ENCODE data around the gene PRRX2. TPM values are rescaled to one million over a fixed set of nuclear protein-coding genes. Genes with fewer than 3 reads are reported as not detected.

The PRRX2 gene
- polyA plus RNA-seq, 1 donor (not counting 4 experiments of a cell fraction or from before 2014, with no cell fraction given), result not detected

GRCh38 chr9:129770741-129771140 is 105.3 kb downstream of the PRRX2 start:
- H3K9me3 ChIP-seq (ENCODE audit: control insufficient read depth, low read depth, low read length), result no peaks in the 10 kb centered on the region
- dilution Hi-C loops (cut with MboI; ENCODE audit: extremely low pct_ligation_motif_present, low sequenced_read_pairs), result no loop called here
- no peak overlapping the region for H2AFZ ChIP-seq (ENCODE audit: control insufficient read depth, low read length)
- H3K4me1 ChIP-seq (ENCODE audit: control insufficient read depth, extremely low read depth, insufficient read depth, low read length), result peaks cover 10% of the 10 kb centered on the region
- peaks cover 13% of the 10 kb centered on the region for H3K27me3 ChIP-seq (ENCODE audit: control insufficient read depth, extremely low read depth, insufficient read depth, low read length)
- no peak overlapping the region for H3K9ac ChIP-seq (ENCODE audit: control insufficient read depth, extremely low read depth, insufficient read depth, low read length)
- H3K79me2 ChIP-seq (ENCODE audit: control insufficient read depth, insufficient read depth, low read length), result no peaks in the 10 kb centered on the region
- no peak for FAIRE-seq
- DNase-seq (ENCODE audit: low read depth, low spot score), result no peak
- H3K4me3 ChIP-seq (ENCODE audit: control insufficient read depth in 2 of 3, extremely low read depth in 1 of 3, insufficient read depth in 2 of 3, low read depth in 1 of 3, low read length in 3 of 3), result no peak overlapping the region
- no peak overlapping the region for H3K27ac ChIP-seq (ENCODE audit: control insufficient read depth, insufficient read depth, low read length)
- H3K36me3 ChIP-seq (ENCODE audit: control insufficient read depth in 2 of 2, extremely low read depth in 1 of 2, insufficient read depth in 2 of 2, low read length in 2 of 2), result no peaks in the 10 kb centered on the region
- TF ChIP-seq CTCF (optimal IDR thresholded peaks at IDR 0.05 in 1 of 3, IDR thresholded peaks at IDR 0.05 in 1 of 3, conservative IDR thresholded peaks at IDR 0.05 in 1 of 3; ENCODE audit: extremely low read depth in 1 of 3, insufficient read depth in 2 of 3, low read length in 3 of 3) (no peak), EZH2 (IDR thresholded peaks at IDR 0.05; ENCODE audit: low read length) (no peak)
- peaks cover 2% of the 10 kb centered on the region for H4K20me1 ChIP-seq (ENCODE audit: control insufficient read depth, extremely low read depth, insufficient read depth, low read length)
- H3K4me2 ChIP-seq (ENCODE audit: control insufficient read depth, extremely low read depth, insufficient read depth, low read depth, low read length), result no peak overlapping the region
- H3K9me1 ChIP-seq (ENCODE audit: control insufficient read depth, extremely low read depth, insufficient read depth, low read length), result no peaks in the 10 kb centered on the region

Other genes starting within 250 kb of the PRRX2 start
- gene C9orf50, start 44.5 kb upstream of the PRRX2 start, polyA plus RNA-seq, result not detected in 3 replicates
- 46.0 to 50.2 TPM (median 48.2 TPM) in 3 replicates for gene NTMT1, start 39.5 kb upstream of the PRRX2 start, polyA plus RNA-seq
- gene ASB6, start 23.5 kb upstream of the PRRX2 start, polyA plus RNA-seq, result 16.3 to 23.8 TPM (median 23.7 TPM) in 3 replicates
- 16.3 to 34.1 TPM (median 19.7 TPM) in 3 replicates for gene PTGES, start 87.4 kb downstream of the PRRX2 start, polyA plus RNA-seq
- gene TOR1B, start 137.5 kb downstream of the PRRX2 start, polyA plus RNA-seq, result 24.2 to 26.5 TPM (median 26.3 TPM) in 3 replicates
- 60.6 to 76.1 TPM (median 61.5 TPM) in 3 replicates for gene TOR1A, start 158.5 kb downstream of the PRRX2 start, polyA plus RNA-seq
- gene C9orf78, start 169.6 kb downstream of the PRRX2 start, polyA plus RNA-seq, result 37.4 to 69.9 TPM (median 66.5 TPM) in 3 replicates
- 6.4 to 10.0 TPM (median 9.1 TPM) in 3 replicates for gene USP20, start 169.8 kb downstream of the PRRX2 start, polyA plus RNA-seq